Measurements from ENCODE around the gene BGN.

- TF ChIP-seq CTCF (IDR thresholded peaks at IDR 0.05), result no peak
- no peak for TF ChIP-seq POLR2A (IDR thresholded peaks at IDR 0.05)
- TF ChIP-seq POLR2AphosphoS5 (IDR thresholded peaks at IDR 0.05), result no peak
Measured at GRCh38 chrX:153446636-153446936, 48.2 kb upstream of the BGN start.
